Spleen (tissue), 11 donors: Measurements from ENCODE around the gene COX7B2. TPM values are rescaled to one million over a fixed set of nuclear protein-coding genes. Genes with fewer than 3 reads are reported as not detected.

Experiments
- DNase-seq: peaks from one replicate; pipeline ENCODE4 v3.0.0-alpha.2; 2020
- H3K27ac ChIP-seq, 8 donors: fragments of 200-600 bp; sonication (generic) in 7 of 8; 1 replicate in 4 of 8; 2 replicates in 4 of 8; pipeline versions ENCODE4 v1.5.0 to v1.8.0; 2016 to 2021; ENCODE audit warnings: inconsistent platforms in 4 of 8, mild to moderate bottlenecking in 4 of 8, moderate library complexity in 1 of 8
- H3K27me3 ChIP-seq, 7 donors: fragments of 200-600 bp; sonication (generic) in 6 of 7; replicated peaks in 1 of 7; 1 replicate in 4 of 7; 2 replicates in 3 of 7; pipeline versions ENCODE4 v1.5.0 to v1.8.0; 2016 to 2021; ENCODE audit warnings: inconsistent platforms in 3 of 7, mild to moderate bottlenecking in 1 of 7
- H3K36me3 ChIP-seq, 6 donors: fragments of 200-600 bp; sonication (generic) in 5 of 6; 1 replicate in 4 of 6; 2 replicates in 2 of 6; pipeline versions ENCODE4 v1.5.0 to v1.8.0; 2016 to 2021; ENCODE audit warnings: inconsistent platforms in 2 of 6
- H3K4me1 ChIP-seq, 6 donors: fragments of 200-600 bp; sonication (generic) in 5 of 6; 1 replicate in 3 of 6; 2 replicates in 3 of 6; pipeline versions ENCODE4 v1.5.0 to v1.8.0; 2016 to 2021; ENCODE audit warnings: inconsistent platforms in 3 of 6
- H3K4me3 ChIP-seq, 8 donors: fragments of 200-600 bp; sonication (generic) in 7 of 8; 1 replicate in 4 of 8; 2 replicates in 4 of 8; pipeline versions ENCODE4 v1.5.0 to v1.8.0; 2016 to 2021; ENCODE audit warnings: inconsistent platforms in 4 of 8, mild to moderate bottlenecking in 4 of 8, moderate library complexity in 2 of 8
- H3K9me3 ChIP-seq, 8 donors: fragments of 200-600 bp; sonication (generic) in 7 of 8; 1 replicate in 4 of 8; 2 replicates in 4 of 8; pipeline versions ENCODE4 v1.5.0 to v1.8.0; 2016 to 2021; ENCODE audit warnings: inconsistent platforms in 4 of 8
- POLR2A ChIP-seq, 3 donors: fragments of 450-650 bp; IDR thresholded peaks; one replicate each; pipeline ENCODE4 v1.5.1; 2017; ENCODE audit warnings: antibody characterized with exemption in 3 of 3, mild to moderate bottlenecking in 1 of 3
- POLR2AphosphoS5 ChIP-seq, 3 donors: sonication (generic); formaldehyde crosslinking; IDR thresholded peaks; one replicate each; pipeline ENCODE4 v1.5.1; 2017; ENCODE audit warnings: antibody characterized with exemption in 3 of 3
- WGBS, 5 donors: extraction: QIAGEN DNeasy Blood & Tissue Kit in 3 of 5; methylation state at CpG; one replicate each; pipeline versions ENCODE4 v1.1.5 to v1.1.7; 2013 to 2018; 5-methylcytosine and 5-hydroxymethylcytosine counted together
- intact Hi-C: fragments of 100-400 bp; cut with DNase I; formaldehyde crosslinking; loops from one replicate; pipeline ENCODE4 v1.15.0; 2023; ENCODE audit warnings: low total_unique reads
- polyA plus RNA-seq, 3 donors: library from polyadenylated mRNA; stranded (reverse); fragments of 200-250 nt; gene quantifications; one replicate each; pipeline ENCODE4 v1.2.1, GENCODE V29; 2013
- total RNA-seq, 7 donors: library from RNA; depleted of rRNA in 3 of 7; stranded (reverse); fragments of >200 nt in 3 of 7; fragmentation: NEBNext Ultra II Directional in 4 of 7; extraction: Animal tissue kit (Norgen Biotek cat#: 25700) in 4 of 7; gene quantifications; one replicate each; pipeline versions ENCODE4 v1.1.0 to v1.2.1, GENCODE V29; 2016 to 2021
- TF ChIP-seq, protein P1 (sequence below), 11 experiments: fragments of 200-600 bp in 7 of 11; fragments of 450-650 bp in 4 of 11; sonication (generic) in 4 of 11; IDR thresholded peaks in 8 of 11; conservative IDR thresholded peaks in 3 of 11; 1 replicate in 7 of 11; 2 replicates in 4 of 11; pipeline versions ENCODE4 v1.4.0 to v1.8.0; 2016 to 2021; ENCODE audit warnings: antibody characterized with exemption in 11 of 11, inconsistent platforms in 4 of 11, mild to moderate bottlenecking in 1 of 11
- donor health status: healthy with polysubstance abuse.
- donor health status: DM: no; HTN: no; CAD: no; lungs with moderate emphysema.
- donor health status: DM: no; HTN: no; CAD: no.
- donor health status: Bipolar disorder and iron deficiency.
- donor health status: healthy.
- donor health status: DM: no; HTN: no; CAD: no.
- donor health status: DM: yes; HTN: yes; CAD: no.

The COX7B2 gene
- total and polyA plus RNA-seq, 10 donors: not detected

DNA sequence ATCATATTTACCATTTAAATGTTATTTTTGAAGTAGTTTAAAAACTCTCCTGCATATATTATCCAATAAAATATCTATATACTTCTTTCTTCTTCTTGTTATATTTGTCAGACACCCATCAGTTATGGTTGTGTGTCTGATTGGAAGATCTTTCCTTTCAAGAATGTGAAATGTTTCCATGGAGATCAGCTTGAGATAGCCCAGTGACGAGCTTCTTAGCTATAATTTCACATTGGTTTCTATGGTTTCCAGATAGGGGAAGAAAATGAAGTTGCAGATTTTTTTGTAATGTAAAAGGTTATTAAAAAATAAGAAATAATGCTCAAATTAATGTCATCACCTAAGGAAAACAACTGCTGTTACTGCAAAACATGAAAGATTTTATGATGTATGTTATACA lies 189.0 kb downstream of the COX7B2 start:
- Histone ChIP-seq H3K36me3 (no peaks in the 10 kb centered on the region), H3K27me3 (peaks cover 0 to 5% (median 0%) of the 10 kb centered on the region in 7 donors), H3K4me3 (no peak overlapping the region), H3K4me1 (no peaks in the 10 kb centered on the region), H3K27ac (no peak overlapping the region), H3K9me3 (peaks cover 0 to 10% (median 0%) of the 10 kb centered on the region in 8 donors)
- WGBS, 5 donors: 43 to 56% (median 47%) methylated on average over 1 of the region's 1 CpG
- no peak for DNase-seq
- intact Hi-C loops: no loop called here
- TF ChIP-seq POLR2AphosphoS5 (IDR thresholded peaks at IDR 0.05): no peak
- no peak for TF ChIP-seq POLR2A (IDR thresholded peaks at IDR 0.05)
- TF ChIP-seq, protein P1, sequence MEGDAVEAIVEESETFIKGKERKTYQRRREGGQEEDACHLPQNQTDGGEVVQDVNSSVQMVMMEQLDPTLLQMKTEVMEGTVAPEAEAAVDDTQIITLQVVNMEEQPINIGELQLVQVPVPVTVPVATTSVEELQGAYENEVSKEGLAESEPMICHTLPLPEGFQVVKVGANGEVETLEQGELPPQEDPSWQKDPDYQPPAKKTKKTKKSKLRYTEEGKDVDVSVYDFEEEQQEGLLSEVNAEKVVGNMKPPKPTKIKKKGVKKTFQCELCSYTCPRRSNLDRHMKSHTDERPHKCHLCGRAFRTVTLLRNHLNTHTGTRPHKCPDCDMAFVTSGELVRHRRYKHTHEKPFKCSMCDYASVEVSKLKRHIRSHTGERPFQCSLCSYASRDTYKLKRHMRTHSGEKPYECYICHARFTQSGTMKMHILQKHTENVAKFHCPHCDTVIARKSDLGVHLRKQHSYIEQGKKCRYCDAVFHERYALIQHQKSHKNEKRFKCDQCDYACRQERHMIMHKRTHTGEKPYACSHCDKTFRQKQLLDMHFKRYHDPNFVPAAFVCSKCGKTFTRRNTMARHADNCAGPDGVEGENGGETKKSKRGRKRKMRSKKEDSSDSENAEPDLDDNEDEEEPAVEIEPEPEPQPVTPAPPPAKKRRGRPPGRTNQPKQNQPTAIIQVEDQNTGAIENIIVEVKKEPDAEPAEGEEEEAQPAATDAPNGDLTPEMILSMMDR (IDR thresholded peaks at IDR 0.05 in 8 of 11, conservative IDR thresholded peaks at IDR 0.05 in 3 of 11): no peak

DNA sequence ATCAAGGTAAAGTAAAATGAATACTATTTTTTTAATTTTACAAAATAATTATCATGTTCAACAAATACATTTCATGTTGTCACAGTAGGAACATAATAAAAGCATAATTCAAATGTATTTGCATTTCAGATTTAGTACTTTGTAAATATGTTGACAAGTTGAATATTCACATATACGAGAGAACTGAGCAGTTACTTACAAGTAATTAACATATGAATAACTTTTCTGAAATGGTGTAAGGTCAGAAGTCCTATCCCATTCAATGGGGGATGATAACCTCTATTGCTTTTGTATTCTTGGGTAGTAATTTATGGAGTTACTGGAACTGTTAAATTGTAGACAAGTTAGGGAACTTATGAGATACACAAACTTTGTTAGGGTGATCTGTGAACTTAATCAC lies 191.1 kb downstream of the COX7B2 start:
- 60 to 92% (median 84%) methylated on average over 1 of the region's 1 CpG for WGBS, 5 donors
- no peak overlapping the region for H3K4me3 ChIP-seq
- no peak for TF ChIP-seq POLR2AphosphoS5 (IDR thresholded peaks at IDR 0.05)
- TF ChIP-seq, protein P1 (IDR thresholded peaks at IDR 0.05 in 8 of 11, conservative IDR thresholded peaks at IDR 0.05 in 3 of 11): no peak
- no peak for TF ChIP-seq POLR2A (IDR thresholded peaks at IDR 0.05)
- DNase-seq: no peak
- intact Hi-C loops: no loop called here
- peaks cover 0 to 6% (median 0%) of the 10 kb centered on the region in 8 donors for H3K9me3 ChIP-seq
- no peaks in the 10 kb centered on the region for H3K27me3 ChIP-seq
- no peaks in the 10 kb centered on the region for H3K36me3 ChIP-seq
- H3K4me1 ChIP-seq: no peaks in the 10 kb centered on the region
- H3K27ac ChIP-seq: no peak overlapping the region

DNA sequence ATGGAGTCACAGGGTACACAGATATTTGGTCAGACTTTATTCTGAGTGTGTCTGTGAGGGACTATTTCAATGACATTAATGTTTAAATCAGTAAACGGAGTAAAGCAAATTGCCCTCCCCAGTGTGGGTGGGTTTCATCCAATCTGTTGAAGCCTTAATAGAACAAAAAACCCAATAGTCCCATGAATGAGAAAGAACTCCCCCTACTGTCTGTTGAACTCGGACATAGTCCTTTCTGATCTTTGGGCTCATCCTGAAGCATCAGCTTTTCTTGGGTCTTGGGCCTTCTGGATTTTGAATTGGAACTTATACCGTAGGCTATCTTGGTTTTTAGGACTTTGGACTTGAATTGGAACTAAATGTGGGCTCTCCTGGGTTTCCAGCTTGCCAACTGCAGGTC lies 193.6 kb downstream of the COX7B2 start:
- 52 to 69% (median 67%) methylated on average over 3 of the region's 3 CpGs for WGBS, 5 donors
- DNase-seq: no peak
- H3K36me3 ChIP-seq: no peaks in the 10 kb centered on the region
- H3K27ac ChIP-seq: no peak overlapping the region
- intact Hi-C loops: no loop called here
- H3K4me3 ChIP-seq: no peak overlapping the region
- H3K9me3 ChIP-seq: no peaks in the 10 kb centered on the region
- H3K27me3 ChIP-seq: no peaks in the 10 kb centered on the region
- H3K4me1 ChIP-seq: no peaks in the 10 kb centered on the region
- no peak for TF ChIP-seq POLR2AphosphoS5 (IDR thresholded peaks at IDR 0.05)
- TF ChIP-seq, protein P1 (IDR thresholded peaks at IDR 0.05 in 8 of 11, conservative IDR thresholded peaks at IDR 0.05 in 3 of 11): no peak
- no peak for TF ChIP-seq POLR2A (IDR thresholded peaks at IDR 0.05)

DNA sequence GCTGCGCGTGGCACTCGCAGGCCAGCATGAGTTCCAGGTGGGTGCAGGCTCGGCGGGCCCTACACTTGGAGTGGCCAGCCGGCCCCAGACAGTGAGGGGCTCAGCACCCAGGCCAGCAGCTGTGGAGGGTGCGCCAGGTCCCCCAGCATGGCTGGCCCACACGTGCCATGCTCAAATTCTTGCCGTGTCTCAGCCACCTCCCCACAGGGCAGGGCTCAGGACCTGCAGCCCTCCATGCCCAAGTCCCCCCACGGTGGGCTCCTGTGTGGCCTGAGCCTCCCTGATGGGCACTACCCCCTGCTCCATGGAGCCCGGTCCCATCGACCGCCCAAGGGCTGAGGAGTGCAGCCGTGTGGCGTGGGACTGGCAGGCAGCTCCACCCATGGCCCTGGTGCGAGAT lies 210.2 kb downstream of the COX7B2 start:
- no peak overlapping the region for H3K27ac ChIP-seq
- H3K9me3 ChIP-seq: peaks cover 0 to 30% (median 1%) of the 10 kb centered on the region in 8 donors
- no peaks in the 10 kb centered on the region for H3K27me3 ChIP-seq
- DNase-seq: no peak
- no peak overlapping the region for H3K4me3 ChIP-seq
- TF ChIP-seq, protein P1 (IDR thresholded peaks at IDR 0.05 in 8 of 11, conservative IDR thresholded peaks at IDR 0.05 in 3 of 11): no peak
- no peak for TF ChIP-seq POLR2AphosphoS5 (IDR thresholded peaks at IDR 0.05)
- TF ChIP-seq POLR2A (IDR thresholded peaks at IDR 0.05): no peak
- 91 to 97% (median 95%) methylated on average over 6 to 16 of the region's 16 CpGs for WGBS, 5 donors
- no peaks in the 10 kb centered on the region for H3K36me3 ChIP-seq
- intact Hi-C loops: no loop called here
- no peaks in the 10 kb centered on the region for H3K4me1 ChIP-seq

Other genes starting within 250 kb of the COX7B2 start
- under 1 TPM in 2 of 7 donors, not detected in 5; 0.03 to 0.05 TPM for gene GABRA4, start 84.3 kb upstream of the COX7B2 start, total RNA-seq
- gene GABRA4, start 84.3 kb upstream of the COX7B2 start, polyA plus RNA-seq: under 1 TPM in 2 of 3 donors, not detected in 1; under 0.01 to 0.10 TPM
- not detected for gene GABRB1, start 122.3 kb upstream of the COX7B2 start, total RNA-seq
- not detected for gene GABRB1, start 122.3 kb upstream of the COX7B2 start, polyA plus RNA-seq